ENCODE measurements around the gene EHBP1.
"Not testable (repeated sequence)": the region's sequence is repeated elsewhere in the genome, so short reads cannot be mapped to it uniquely, and the experiment has no call there.

Gene EHBP1

GRCh38 chr2:63058144-63058920, 352.8 kb downstream of the EHBP1 start:
- DNase-seq (ENCODE audit: low read depth in 2 of 2, low spot score in 1 of 2), result no peak

- DNase-seq (ENCODE audit: low read depth in 2 of 2, low spot score in 1 of 2), result no peak
These were observed 353.6 kb downstream of the EHBP1 start for GRCh38 chr2:63058921-63059792.

GRCh38 chr2:63059793-63060471, 354.4 kb downstream of the EHBP1 start:
- DNase-seq (ENCODE audit: low read depth in 2 of 2, low spot score in 1 of 2), result no peak

- DNase-seq (ENCODE audit: low read depth in 2 of 2, low spot score in 1 of 2), result no peak
These were observed 355.0 kb downstream of the EHBP1 start for GRCh38 chr2:63060472-63060991.

GRCh38 chr2:63064197-63064596, 358.7 kb downstream of the EHBP1 start:
- DNase-seq (ENCODE audit: low read depth in 2 of 2, low spot score in 1 of 2), result no peak

GRCh38 chr2:63064661-63065060, 359.1 kb downstream of the EHBP1 start:
- no peak for DNase-seq (ENCODE audit: low read depth in 2 of 2, low spot score in 1 of 2)

GRCh38 chr2:63066265-63066664, 360.8 kb downstream of the EHBP1 start:
- no peak for DNase-seq (ENCODE audit: low read depth in 2 of 2, low spot score in 1 of 2)

- DNase-seq (ENCODE audit: low read depth in 2 of 2, low spot score in 1 of 2), result no peak
These were observed 361.3 kb downstream of the EHBP1 start for GRCh38 chr2:63066838-63067237.

GRCh38 chr2:63071664-63072063, 366.2 kb downstream of the EHBP1 start:
- no peak for DNase-seq (ENCODE audit: low read depth in 2 of 2, low spot score in 1 of 2)

GRCh38 chr2:63073994-63074393, 368.5 kb downstream of the EHBP1 start:
- DNase-seq (ENCODE audit: low read depth in 2 of 2, low spot score in 1 of 2), result no peak

- not testable (repeated sequence) for DNase-seq (ENCODE audit: low read depth in 2 of 2, low spot score in 1 of 2)
These were observed 368.9 kb downstream of the EHBP1 start for GRCh38 chr2:63074399-63074798.

GRCh38 chr2:63078852-63079606, 373.5 kb downstream of the EHBP1 start:
- no peak for DNase-seq (ENCODE audit: low read depth in 2 of 2, low spot score in 1 of 2)

GRCh38 chr2:63081404-63081803, 375.9 kb downstream of the EHBP1 start:
- DNase-seq (ENCODE audit: low read depth in 2 of 2, low spot score in 1 of 2), result no peak

GRCh38 chr2:63086687-63087086, 381.2 kb downstream of the EHBP1 start:
- DNase-seq (ENCODE audit: low read depth in 2 of 2, low spot score in 1 of 2), result no peak

GRCh38 chr2:63092401-63092800, 386.9 kb downstream of the EHBP1 start:
- DNase-seq (ENCODE audit: low read depth in 2 of 2, low spot score in 1 of 2), result no peak

- no peak for DNase-seq (ENCODE audit: low read depth in 2 of 2, low spot score in 1 of 2)
These were observed 387.3 kb downstream of the EHBP1 start for GRCh38 chr2:63092857-63093256.

GRCh38 chr2:63093502-63093901, 388.0 kb downstream of the EHBP1 start:
- DNase-seq (ENCODE audit: low read depth in 2 of 2, low spot score in 1 of 2), result no peak

Data from stimulated activated CD8-positive, alpha-beta memory T cell treated with anti-CD3 and anti-CD28 coated beads, Interleukin-4, amount 100 ng/mL, for 1 hour (primary cell).